DND-41 (cell line): ENCODE results near the gene BBC3.

Experiments used
- CTCF ChIP-seq: IDR thresholded peaks from 2 replicates; pipeline ENCODE4 v1.5.1; 2012; ENCODE audit warnings: borderline replicate concordance, low read length, moderate library complexity, mild to moderate bottlenecking; ENCODE audit not compliant: poor library complexity, severe bottlenecking; ENCODE audit errors: extremely low read depth
- EZH2 ChIP-seq: IDR thresholded peaks from 3 replicates; pipeline ENCODE4 v1.6.1; 2012; ENCODE audit warnings: borderline replicate concordance, low read depth, mild to moderate bottlenecking, moderate library complexity, low read length, inconsistent platforms; ENCODE audit not compliant: severe bottlenecking

- TF ChIP-seq CTCF (no peak), EZH2 (no peak)
These were observed 51.2 kb downstream of the BBC3 start for GRCh38 chr19:47179653-47180310.
